OCI-LY3 (cell line): ENCODE measurements around the gene CNIH1.

Experiments used
- CTCF ChIP-seq: fragments of 200-600, 300-600 bp; sonication (generic); IDR thresholded peaks from 2 replicates; pipeline ENCODE4 v1.5.1; 2014; ENCODE audit warnings: antibody characterized with exemption, low read length, low read depth
- EZH2phosphoT487 ChIP-seq: fragments of 200-600 bp; shearing (Covaris generic); IDR thresholded peaks from 2 replicates; pipeline ENCODE4 v1.6.1; 2018; ENCODE audit warnings: antibody characterized with exemption, mixed run types, low read depth

- TF ChIP-seq CTCF = no peak
- no peak for TF ChIP-seq EZH2phosphoT487
Observed at GRCh38 chr14:54475911-54476310, 34.7 kb upstream of the CNIH1 start.
